HL-60/S4 (cell line): ENCODE results near the gene GIT1.

Experiments used
- in situ Hi-C: fragments of 300-500 bp; cut with MboI; formaldehyde crosslinking; loops from 2 replicates; pipeline ENCODE4 v1.14.3; 2022; ENCODE audit warnings: low sequenced_read_pairs

GIT1 gene

DNA sequence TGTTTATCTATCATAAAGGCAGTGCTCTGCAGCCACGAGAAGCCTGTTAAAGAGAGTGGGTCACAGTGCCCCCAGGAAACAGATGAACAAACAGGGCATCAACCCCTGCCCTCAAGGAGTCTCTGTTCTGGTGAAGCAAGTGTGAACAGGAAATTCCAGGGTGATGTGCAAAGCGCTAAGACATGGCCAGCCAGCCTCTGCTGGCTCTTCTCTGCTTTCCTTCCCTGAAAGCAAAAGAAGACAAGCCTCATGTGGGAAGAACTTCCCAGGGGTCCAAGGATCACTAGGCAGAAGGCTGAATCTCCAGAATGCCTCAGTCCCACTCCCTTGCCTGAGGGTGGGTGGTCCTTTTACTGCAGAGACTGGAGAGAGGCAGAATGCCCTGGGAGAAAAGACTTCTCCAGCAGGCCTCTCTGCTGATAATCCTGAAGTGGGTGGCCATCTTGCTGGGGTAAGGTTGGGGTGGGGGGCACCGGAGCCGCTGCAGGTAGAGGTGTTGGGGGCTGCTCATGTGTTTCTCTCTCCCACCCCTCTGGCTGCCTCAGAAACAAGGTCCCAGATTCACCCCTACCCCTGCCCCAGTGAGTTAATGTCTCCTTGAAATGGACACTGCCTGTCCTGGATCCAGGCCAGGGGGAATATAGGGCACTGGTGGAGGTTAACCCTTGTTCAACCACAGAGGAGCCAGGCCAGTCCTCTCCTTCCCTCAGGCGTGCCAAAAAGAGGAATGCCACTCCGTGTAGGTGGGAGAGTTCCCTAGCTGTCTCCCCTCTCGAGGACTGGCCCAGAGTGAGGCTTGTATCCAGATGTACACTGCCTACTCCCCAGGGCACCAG, 5.9 kb upstream of the GIT1 start:
- in situ Hi-C loops = no loop called here

DNA sequence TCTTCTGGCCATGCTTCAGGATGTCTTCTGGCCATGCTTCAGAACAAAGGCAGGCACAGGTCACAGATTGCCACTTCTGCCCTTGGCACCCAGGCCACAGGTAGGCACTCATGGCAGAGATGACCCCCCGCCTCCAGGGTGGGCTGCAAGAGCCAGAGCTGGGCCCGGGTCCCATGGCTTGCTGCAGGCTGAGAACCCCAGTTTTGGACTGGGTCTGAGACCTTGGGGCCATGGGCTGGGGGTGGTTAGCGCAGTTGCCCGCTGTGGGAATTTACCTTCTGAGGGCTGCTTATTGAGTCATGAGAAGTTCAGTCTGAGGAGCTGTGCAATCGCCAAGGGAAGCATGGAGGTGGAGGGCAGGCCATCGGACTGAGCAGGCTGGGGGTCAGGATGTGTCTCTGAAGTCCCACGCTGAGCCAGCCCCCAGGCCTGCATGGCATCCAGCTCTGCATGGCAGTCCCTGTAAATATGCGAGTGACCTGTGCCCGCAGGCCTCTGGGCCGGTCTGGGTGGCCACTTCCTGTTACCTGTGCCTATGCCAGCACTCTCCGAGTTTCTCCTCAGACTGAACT, 5.2 kb upstream of the GIT1 start:
- in situ Hi-C loops = no loop called here

GRCh38 chr17:29593591-29594518, 4.4 kb upstream of the GIT1 start:
- in situ Hi-C loops = no loop called here

GRCh38 chr17:29592850-29593551, 3.6 kb upstream of the GIT1 start, which contains the start of gene ANKRD13B:
TSS of gene ANKRD13B (plus strand) at chr17:29593132. CDS start at chr17:29593622, 490 bp downstream.
- in situ Hi-C loops = no loop called here

DNA sequence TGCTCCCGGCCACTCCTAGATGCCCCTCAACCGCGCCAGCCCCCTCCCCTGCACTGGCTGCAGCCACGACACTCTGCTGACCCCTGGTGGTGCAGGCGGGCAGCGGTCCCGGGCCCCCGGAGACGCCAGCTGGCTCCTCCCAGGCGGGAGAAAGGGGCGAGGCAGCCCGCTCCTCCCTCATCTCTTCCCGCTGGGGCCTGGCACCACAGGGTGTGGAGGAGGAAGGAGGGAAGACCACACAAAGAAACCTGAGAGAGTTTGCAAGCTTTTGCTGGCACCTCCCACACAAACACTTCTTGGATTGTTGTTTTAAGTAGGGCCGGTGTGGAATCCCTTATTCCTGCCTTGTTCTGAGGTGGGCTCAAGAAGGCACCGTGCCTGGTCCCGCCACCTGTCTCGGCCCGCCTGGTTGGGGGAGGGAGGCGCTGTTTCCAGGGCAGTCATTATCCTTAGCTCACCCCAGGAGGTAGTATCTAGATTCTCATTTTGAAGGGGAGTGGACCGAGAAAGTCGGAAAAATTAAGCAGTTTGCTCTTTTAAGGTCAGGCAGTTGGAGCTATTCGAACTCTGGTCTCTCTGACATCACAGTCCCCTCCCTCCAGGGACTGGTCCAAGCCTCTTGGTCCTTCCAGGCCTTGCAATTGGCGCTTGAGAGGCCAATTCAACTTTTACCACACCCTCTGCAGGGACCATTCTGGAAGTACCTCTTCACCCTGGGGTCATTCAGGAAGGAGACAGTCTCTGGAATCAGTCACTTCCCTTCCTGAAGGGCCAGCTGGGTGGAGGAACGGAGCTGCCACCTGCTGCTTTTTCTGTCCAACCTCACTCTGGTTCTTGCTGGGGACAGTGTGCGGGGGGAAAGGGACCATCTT, 2.5 kb upstream of the GIT1 start:
- in situ Hi-C loops = no loop called here

DNA sequence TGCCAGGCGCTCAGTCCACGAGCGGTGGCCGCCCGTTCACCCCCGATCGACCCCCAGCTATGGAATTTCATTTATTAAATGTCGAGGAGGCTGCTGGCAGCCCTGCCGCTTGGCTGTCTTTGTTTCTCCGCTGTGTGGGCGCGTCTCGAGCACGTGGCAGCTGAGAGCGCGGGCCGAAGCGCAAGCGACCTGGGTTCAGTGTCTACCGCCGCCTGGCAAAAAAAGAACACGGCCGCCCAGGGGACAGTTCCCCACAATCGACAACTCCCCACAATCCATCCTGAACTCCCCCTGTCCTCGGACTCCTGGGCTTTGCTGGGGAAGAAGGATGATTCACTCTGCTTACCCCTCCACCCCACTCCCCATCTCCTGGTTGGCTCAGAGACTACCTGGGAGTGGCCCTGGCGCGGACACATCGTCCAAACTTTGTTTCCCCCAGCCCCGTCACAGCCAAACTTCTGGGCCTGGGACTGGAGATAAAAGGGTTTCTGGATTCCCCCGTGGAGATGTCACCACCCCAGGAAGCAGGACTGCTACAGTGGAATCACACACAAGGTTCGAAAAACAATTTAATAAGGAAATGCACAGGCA, 1.8 kb upstream of the GIT1 start:
- in situ Hi-C loops = no loop called here

- in situ Hi-C loops = no loop called here
Measured at GRCh38 chr17:29590411-29591145, 1.1 kb upstream of the GIT1 start.

GRCh38 chr17:29588562-29589411, 661 bp downstream of the GIT1 start:
- in situ Hi-C loops = no loop called here

DNA sequence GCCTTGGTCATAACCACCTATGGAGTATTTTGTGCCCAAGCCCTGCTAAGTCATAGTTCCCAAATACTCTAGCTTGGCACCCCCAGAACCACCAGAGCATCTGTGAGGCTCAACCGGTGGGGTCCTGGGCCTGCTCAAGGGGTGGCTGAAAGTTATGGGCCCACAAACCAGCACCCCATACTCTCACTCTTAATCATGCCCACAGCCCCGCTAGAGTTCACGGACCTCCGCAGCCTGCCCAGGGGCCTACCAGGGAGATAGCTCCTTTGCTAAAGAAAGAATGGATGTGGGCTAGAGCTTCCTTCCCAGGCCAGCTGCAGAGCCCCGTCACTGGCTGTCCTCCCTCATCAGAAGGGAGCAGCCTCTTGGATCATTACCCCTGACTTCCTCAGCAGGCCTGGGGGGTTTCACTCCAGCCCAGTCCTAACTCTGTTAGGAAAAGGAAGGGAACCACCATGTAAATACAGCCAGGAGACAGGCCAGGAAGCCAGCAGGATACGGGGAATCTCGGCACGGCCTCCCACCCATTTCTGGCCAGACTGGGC, 1.4 kb downstream of the GIT1 start:
- in situ Hi-C loops = no loop called here

DNA sequence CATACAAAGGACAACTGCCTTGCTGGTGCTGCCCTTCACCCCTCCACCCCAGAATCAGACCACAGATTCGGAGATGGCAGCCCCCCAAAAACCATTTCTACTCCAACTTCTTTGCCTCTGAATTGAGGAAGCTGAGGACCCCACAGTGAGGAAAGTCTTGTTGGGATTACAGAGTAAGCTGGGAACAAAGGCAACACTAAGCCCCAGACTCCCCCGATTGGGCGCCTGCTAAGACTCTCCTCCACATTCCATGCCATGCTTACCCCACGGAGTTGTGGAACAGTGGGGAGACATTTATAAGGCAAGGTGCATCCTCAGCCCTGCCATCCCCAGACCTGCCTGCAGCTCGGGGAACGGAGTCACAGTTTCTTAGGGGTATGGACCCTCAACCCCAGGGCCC, 1.9 kb downstream of the GIT1 start:
- in situ Hi-C loops = no loop called here

GRCh38 chr17:29586676-29587469, 2.6 kb downstream of the GIT1 start:
- in situ Hi-C loops = no loop called here

DNA sequence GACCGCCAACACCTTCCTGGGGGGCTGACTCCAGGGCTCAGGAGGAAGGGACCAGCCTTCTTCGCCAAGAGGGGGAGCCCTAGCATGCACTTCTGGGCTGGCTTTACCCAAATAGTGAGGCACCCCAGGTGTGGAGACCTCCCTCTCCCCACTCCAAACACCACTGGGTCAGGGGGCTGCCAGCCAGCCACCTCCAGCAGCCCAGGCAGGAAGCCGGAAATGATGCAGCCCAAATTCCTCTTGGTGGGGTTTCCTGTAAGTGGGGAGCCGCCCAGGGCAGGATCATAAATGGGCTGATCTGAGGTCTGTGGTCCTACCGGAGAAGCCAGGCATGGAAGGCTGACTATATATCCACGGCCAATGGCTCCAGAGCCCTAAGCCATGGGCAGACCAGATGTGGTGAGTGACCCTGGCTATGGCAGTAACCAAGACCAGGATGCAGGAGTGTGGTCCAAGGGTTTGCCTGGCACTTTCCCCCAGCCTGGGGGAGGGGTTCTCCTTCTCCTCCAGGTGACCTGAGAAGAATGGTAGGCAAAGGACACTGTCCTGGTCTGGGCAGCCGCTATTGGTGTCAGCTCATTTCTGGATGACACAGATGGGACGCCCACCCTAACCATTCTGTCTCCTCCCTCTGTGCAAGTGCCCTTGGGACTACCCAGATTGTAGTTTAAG, 4.2 kb downstream of the GIT1 start:
- in situ Hi-C loops = no loop called here

DNA sequence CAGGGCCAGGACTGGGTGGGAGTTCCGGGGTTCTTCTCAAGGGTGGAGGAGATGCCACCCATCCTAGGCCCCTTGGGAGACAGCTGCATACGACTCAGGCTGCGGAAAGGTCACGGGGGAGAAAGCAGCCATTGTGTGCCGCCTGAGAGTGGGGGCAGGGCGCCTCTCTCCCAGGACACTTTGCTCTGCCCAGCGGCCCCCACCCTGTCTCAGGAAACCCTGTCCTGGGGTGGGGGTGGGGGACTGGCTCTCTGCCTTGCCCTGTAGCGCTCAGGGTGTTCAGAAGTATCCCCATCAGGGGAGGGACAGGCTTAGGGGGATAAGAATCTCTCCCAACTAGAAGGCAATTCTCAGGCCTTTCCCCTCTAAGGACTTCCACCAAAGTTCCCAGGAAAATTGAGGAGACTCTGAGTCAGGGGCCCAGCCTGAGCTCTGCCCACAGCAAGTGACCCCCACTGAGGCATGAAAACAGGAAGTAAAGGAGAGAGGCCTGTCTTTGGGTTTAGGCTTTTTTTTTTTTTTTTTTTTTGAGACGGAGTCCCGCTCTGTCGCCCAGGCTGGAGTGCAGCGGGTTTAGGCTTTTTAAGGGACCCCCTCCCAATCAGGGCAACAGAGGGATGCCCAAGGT, 4.9 kb downstream of the GIT1 start:
- in situ Hi-C loops = no loop called here

DNA sequence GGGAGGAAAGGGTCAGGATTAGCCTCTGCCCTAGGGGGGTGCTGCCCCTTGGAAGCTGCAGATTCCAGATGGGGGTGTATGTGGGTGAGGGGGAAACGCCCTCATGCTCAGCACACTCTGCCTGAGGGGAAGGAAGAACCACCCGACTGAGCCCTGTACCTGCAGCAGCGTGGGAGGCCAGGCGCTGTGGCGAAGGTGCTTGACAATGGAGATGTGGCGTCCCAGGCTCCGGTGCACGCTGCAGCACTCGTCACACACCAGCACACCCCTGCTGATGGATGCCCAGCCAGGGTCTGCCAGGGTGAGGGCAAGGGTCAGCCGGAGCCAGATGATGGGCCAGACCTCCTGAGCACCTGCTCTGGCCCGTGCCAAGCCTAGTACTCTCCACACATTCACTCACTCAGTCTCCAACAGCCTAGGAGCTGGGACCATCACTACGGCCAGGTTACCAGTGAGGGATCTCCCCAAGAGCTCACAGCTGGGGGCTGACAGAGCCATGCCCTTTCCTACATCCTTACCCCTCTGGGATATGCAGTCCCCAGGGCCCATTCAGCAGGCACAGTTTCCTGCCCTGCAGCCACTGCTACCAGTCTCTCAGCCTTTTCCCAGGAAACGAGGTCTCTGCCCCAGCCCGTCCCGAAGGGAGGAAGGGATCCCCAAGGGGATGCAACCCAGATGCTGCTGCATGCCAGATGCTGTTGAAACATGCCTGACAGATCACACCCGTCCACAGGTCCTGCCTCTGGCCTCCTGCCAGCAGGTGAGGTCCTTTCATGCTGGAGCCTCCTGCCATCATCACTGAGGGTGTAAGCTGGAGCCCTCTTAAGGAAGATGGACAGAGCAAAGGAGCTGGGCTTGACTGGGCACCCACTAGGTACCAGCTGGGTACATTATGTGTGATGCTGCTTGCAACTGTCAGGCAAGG, 5.9 kb downstream of the GIT1 start:
- in situ Hi-C loops = no loop called here

- in situ Hi-C loops = no loop called here
Measured at GRCh38 chr17:29582772-29583171, 6.7 kb downstream of the GIT1 start.
